ENCODE data around the gene RPL14.

The RPL14 gene

GRCh38 chr3:40505599-40506462, 48.7 kb downstream of the RPL14 start, which contains the start of gene ZNF620:
Gene ZNF620, plus strand, starts transcription at chr3:40506039. Its CDS starts 314 bp downstream, at chr3:40506353.
- no peak for TF ChIP-seq EZH2phosphoT487 (conservative IDR thresholded peaks at IDR 0.05; ENCODE audit: low read length)
- no peak for TF ChIP-seq CTCF (IDR thresholded peaks at IDR 0.05; ENCODE audit: insufficient read depth, low read length, poor library complexity, severe bottlenecking)
- Histone ChIP-seq H3K27ac (ENCODE audit: low read depth, low read length) (no peak within 1 kb of the TSS), H3K36me3 (ENCODE audit: low read length) (no peaks in the 10 kb centered on the region), H3K79me2 (ENCODE audit: insufficient read depth, low read length) (no peaks in the 10 kb centered on the region), H3F3A (ENCODE audit: insufficient read depth) (no peaks in the 10 kb centered on the region), H4K20me1 (ENCODE audit: low read depth, low read length) (no peaks in the 10 kb centered on the region), H3K9me2 (replicated peaks; ENCODE audit: insufficient read depth, low read length) (no peaks in the 10 kb centered on the region), H3K9ac (ENCODE audit: low read length) (peak within 1 kb of the TSS; percentile 18; the same call in 1 of the 2 replicates), H3K4me3 (ENCODE audit: insufficient read depth, low read length, poor library complexity, severe bottlenecking) (peak within 1 kb of the TSS; percentile 40), H3K4me2 (ENCODE audit: low read depth, low read length, poor library complexity, severe bottlenecking) (peak within 1 kb of the TSS; percentile 56), H3K9me3 (ENCODE audit: insufficient read depth, low read length) (no peaks in the 10 kb centered on the region), H2AFZ (ENCODE audit: low read depth, low read length, severe bottlenecking) (peak within 1 kb of the TSS; percentile 67), H3K27me3 (ENCODE audit: low read length) (no peaks in the 10 kb centered on the region)

GRCh38 chr3:40511031-40511718, 54.0 kb downstream of the RPL14 start:
- TF ChIP-seq EZH2phosphoT487 (conservative IDR thresholded peaks at IDR 0.05; ENCODE audit: low read length) (no peak), CTCF (IDR thresholded peaks at IDR 0.05; ENCODE audit: insufficient read depth, low read length, poor library complexity, severe bottlenecking) (no peak)
- H3K27ac ChIP-seq (ENCODE audit: low read depth, low read length), result no peak overlapping the region
- H3F3A ChIP-seq (ENCODE audit: insufficient read depth), result no peaks in the 10 kb centered on the region
- no peaks in the 10 kb centered on the region for H3K36me3 ChIP-seq (ENCODE audit: low read length)
- no peaks in the 10 kb centered on the region for H3K9me2 ChIP-seq (replicated peaks; ENCODE audit: insufficient read depth, low read length)
- no peak overlapping the region for H3K9ac ChIP-seq (ENCODE audit: low read length)
- no peaks in the 10 kb centered on the region for H4K20me1 ChIP-seq (ENCODE audit: low read depth, low read length)
- H3K79me2 ChIP-seq (ENCODE audit: insufficient read depth, low read length), result no peaks in the 10 kb centered on the region
- H3K4me3 ChIP-seq (ENCODE audit: insufficient read depth, low read length, poor library complexity, severe bottlenecking), result no peak overlapping the region
- H3K4me2 ChIP-seq (ENCODE audit: low read depth, low read length, poor library complexity, severe bottlenecking), result no peak overlapping the region
- H3K9me3 ChIP-seq (ENCODE audit: insufficient read depth, low read length), result no peaks in the 10 kb centered on the region
- H3K27me3 ChIP-seq (ENCODE audit: low read length), result no peaks in the 10 kb centered on the region
- H2AFZ ChIP-seq (ENCODE audit: low read depth, low read length, severe bottlenecking), result no peak overlapping the region

GRCh38 chr3:40516201-40516600, 59.1 kb downstream of the RPL14 start:
- Histone ChIP-seq H3F3A (ENCODE audit: insufficient read depth) (no peaks in the 10 kb centered on the region), H2AFZ (ENCODE audit: low read depth, low read length, severe bottlenecking) (no peak overlapping the region), H3K27ac (ENCODE audit: low read depth, low read length) (no peak overlapping the region), H4K20me1 (ENCODE audit: low read depth, low read length) (no peaks in the 10 kb centered on the region), H3K9me2 (replicated peaks; ENCODE audit: insufficient read depth, low read length) (no peaks in the 10 kb centered on the region), H3K36me3 (ENCODE audit: low read length) (no peaks in the 10 kb centered on the region), H3K4me3 (ENCODE audit: insufficient read depth, low read length, poor library complexity, severe bottlenecking) (no peak overlapping the region), H3K9ac (ENCODE audit: low read length) (no peak overlapping the region), H3K27me3 (ENCODE audit: low read length) (no peaks in the 10 kb centered on the region), H3K79me2 (ENCODE audit: insufficient read depth, low read length) (no peaks in the 10 kb centered on the region), H3K4me2 (ENCODE audit: low read depth, low read length, poor library complexity, severe bottlenecking) (no peak overlapping the region), H3K9me3 (ENCODE audit: insufficient read depth, low read length) (no peaks in the 10 kb centered on the region)
- TF ChIP-seq CTCF (IDR thresholded peaks at IDR 0.05; ENCODE audit: insufficient read depth, low read length, poor library complexity, severe bottlenecking) (no peak), EZH2phosphoT487 (conservative IDR thresholded peaks at IDR 0.05; ENCODE audit: low read length) (no peak)
